GM19239 (cell line): ENCODE data around the gene CLIC3.

ENCODE experiments used
- DNase-seq: peaks from one replicate; pipeline ENCODE4 v3.0.0; 2011; ENCODE audit warnings: low spot score; ENCODE audit not compliant: insufficient read length
- FAIRE-seq: peaks from 2 replicates; lab custom pipeline; 2011; peaks lifted over from hg19 to GRCh38; lab: Jason Lieb, UNC

CLIC3 gene

GRCh38 chr9:136945333-136946227, 50.8 kb downstream of the CLIC3 start:
- FAIRE-seq = no peak

More at GRCh38 chr9:136945333-136946227, 50.8 kb downstream of the CLIC3 start:
- no peak for DNase-seq
